Bladder microvascular endothelial cell (primary cell): Measurements from ENCODE around the gene PNPLA4. TPM values are rescaled to one million over a fixed set of nuclear protein-coding genes. Genes with fewer than 3 reads are reported as not detected.

Source experiments
- total RNA-seq: library from RNA; depleted of rRNA; stranded (reverse); fragments of >200 nt; gene quantifications from 2 replicates; pipeline ENCODE4 v1.2.3, GENCODE V29; 2014

Gene PNPLA4
- 3.2 and 6.7 TPM in 2 replicates for total RNA-seq

DNA sequence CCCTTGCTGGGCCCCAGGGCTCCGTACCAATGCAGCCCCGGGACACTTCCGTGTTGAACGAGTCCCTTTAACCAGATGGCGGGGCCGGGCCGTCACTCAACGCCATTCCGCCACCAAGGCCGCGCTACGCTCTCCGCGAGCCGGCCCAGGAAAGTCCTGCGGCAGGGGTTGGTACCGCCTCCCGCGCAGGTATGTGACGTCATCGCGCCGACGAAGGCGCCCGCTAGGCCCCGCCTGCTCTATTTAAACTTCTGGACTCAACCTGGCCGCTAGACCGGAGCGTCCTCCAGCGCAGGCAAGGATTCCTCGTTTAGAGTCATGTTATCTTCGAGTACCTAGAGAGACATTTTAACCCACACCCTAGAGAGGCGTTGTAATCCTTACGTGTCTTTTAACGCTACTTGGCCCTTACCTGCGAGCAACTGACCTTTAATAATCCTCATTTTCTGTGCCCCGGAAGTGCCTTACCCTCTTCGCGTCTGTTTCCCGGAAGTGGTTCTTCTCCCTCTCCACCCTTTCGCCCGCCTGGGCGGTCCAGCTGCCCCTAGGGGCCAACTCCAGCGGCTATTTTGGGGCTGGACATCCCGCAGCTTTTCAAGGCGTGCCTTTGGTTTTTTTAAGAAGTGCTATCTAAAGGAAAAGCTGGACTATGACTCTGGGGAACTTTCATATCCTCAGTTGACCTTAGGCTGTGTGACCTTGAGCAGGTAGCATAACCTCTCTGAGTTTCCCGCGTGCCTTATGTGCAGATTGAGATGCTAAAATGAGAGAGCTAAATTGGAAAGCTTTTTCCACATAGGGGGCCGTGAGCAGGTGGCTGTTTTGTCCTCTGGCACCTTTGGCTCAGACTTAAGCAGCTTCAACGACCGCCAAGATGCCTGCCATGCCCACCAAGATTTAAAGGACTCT lies at the start of gene PNPLA4:
Gene PNPLA4 (minus strand): TSS at position 155 of the 909 bp plus-strand sequence. CDS start 1,294 bp downstream, outside the sequence.

Other genes with a start within 250 kb of the PNPLA4 start
- not detected in 2 replicates for gene VCX, start 84.2 kb downstream of the PNPLA4 start, total RNA-seq
- not detected in 2 replicates for gene VCX2, start 243.9 kb upstream of the PNPLA4 start, total RNA-seq